Measurements from ENCODE around the gene ROBO2. TPM values are rescaled to one million over a fixed set of nuclear protein-coding genes. Genes with fewer than 3 reads are reported as not detected.

Gene ROBO2
- total RNA-seq, 1 donor from 2014 or later, result 11.0 TPM

- H3K27me3 ChIP-seq, result no peaks in the 10 kb centered on the region
- H3K27ac ChIP-seq, result no peak overlapping the region
- DNase-seq (ENCODE audit: extremely low spot score in 2 of 2), result no peak
- TF ChIP-seq, protein P1, sequence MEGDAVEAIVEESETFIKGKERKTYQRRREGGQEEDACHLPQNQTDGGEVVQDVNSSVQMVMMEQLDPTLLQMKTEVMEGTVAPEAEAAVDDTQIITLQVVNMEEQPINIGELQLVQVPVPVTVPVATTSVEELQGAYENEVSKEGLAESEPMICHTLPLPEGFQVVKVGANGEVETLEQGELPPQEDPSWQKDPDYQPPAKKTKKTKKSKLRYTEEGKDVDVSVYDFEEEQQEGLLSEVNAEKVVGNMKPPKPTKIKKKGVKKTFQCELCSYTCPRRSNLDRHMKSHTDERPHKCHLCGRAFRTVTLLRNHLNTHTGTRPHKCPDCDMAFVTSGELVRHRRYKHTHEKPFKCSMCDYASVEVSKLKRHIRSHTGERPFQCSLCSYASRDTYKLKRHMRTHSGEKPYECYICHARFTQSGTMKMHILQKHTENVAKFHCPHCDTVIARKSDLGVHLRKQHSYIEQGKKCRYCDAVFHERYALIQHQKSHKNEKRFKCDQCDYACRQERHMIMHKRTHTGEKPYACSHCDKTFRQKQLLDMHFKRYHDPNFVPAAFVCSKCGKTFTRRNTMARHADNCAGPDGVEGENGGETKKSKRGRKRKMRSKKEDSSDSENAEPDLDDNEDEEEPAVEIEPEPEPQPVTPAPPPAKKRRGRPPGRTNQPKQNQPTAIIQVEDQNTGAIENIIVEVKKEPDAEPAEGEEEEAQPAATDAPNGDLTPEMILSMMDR (IDR thresholded peaks at IDR 0.05), result no peak
- TF ChIP-seq POLR2A (IDR thresholded peaks at IDR 0.05) (no peak), POLR2AphosphoS5 (IDR thresholded peaks at IDR 0.05; ENCODE audit: insufficient read depth in 1 of 2, low read depth in 1 of 2) (no peak)
- H3K9me3 ChIP-seq, result no peaks in the 10 kb centered on the region
- no peaks in the 10 kb centered on the region for H3K4me1 ChIP-seq
- intact Hi-C loops (cut with DNase I), result no loop called here
- no peak overlapping the region for H3K4me3 ChIP-seq
- no peaks in the 10 kb centered on the region for H3K36me3 ChIP-seq
These were observed 560.0 kb downstream of the ROBO2 start for GRCh38 chr3:77599948-77600347.

- Histone ChIP-seq H3K9me3 (no peaks in the 10 kb centered on the region), H3K4me1 (no peaks in the 10 kb centered on the region), H3K27ac (no peak overlapping the region), H3K27me3 (no peaks in the 10 kb centered on the region), H3K36me3 (no peaks in the 10 kb centered on the region), H3K4me3 (no peak overlapping the region)
- no peak for TF ChIP-seq POLR2A (IDR thresholded peaks at IDR 0.05)
- TF ChIP-seq, protein P1 (IDR thresholded peaks at IDR 0.05), result no peak
- TF ChIP-seq POLR2AphosphoS5 (IDR thresholded peaks at IDR 0.05; ENCODE audit: insufficient read depth in 1 of 2, low read depth in 1 of 2), result no peak
- intact Hi-C loops (cut with DNase I), result no loop called here
- no peak for DNase-seq (ENCODE audit: extremely low spot score in 2 of 2)
These were observed 562.0 kb downstream of the ROBO2 start for GRCh38 chr3:77601823-77602415.

- intact Hi-C loops (cut with DNase I), result no loop called here
- TF ChIP-seq POLR2AphosphoS5 (IDR thresholded peaks at IDR 0.05; ENCODE audit: insufficient read depth in 1 of 2, low read depth in 1 of 2) (no peak), POLR2A (IDR thresholded peaks at IDR 0.05) (no peak)
- TF ChIP-seq, protein P1 (IDR thresholded peaks at IDR 0.05), result no peak
These were observed 562.8 kb downstream of the ROBO2 start for GRCh38 chr3:77602722-77603121.

GRCh38 chr3:77605308-77605707, 565.4 kb downstream of the ROBO2 start:
- TF ChIP-seq, protein P1 (IDR thresholded peaks at IDR 0.05), result no peak
- TF ChIP-seq POLR2AphosphoS5 (IDR thresholded peaks at IDR 0.05; ENCODE audit: insufficient read depth in 1 of 2, low read depth in 1 of 2), result no peak
- TF ChIP-seq POLR2A (IDR thresholded peaks at IDR 0.05), result no peak
- intact Hi-C loops (cut with DNase I), result no loop called here

More at GRCh38 chr3:77602722-77603121, 562.8 kb downstream of the ROBO2 start:
- no peak for DNase-seq (ENCODE audit: extremely low spot score in 2 of 2)
- Histone ChIP-seq H3K36me3 (no peaks in the 10 kb centered on the region), H3K27me3 (no peaks in the 10 kb centered on the region), H3K4me1 (no peaks in the 10 kb centered on the region), H3K9me3 (no peaks in the 10 kb centered on the region), H3K4me3 (no peak overlapping the region), H3K27ac (no peak overlapping the region)

GRCh38 chr3:77605865-77606264, 566.0 kb downstream of the ROBO2 start:
- H3K4me1 ChIP-seq, result no peaks in the 10 kb centered on the region
- H3K9me3 ChIP-seq, result no peaks in the 10 kb centered on the region
- intact Hi-C loops (cut with DNase I), result no loop called here
- no peaks in the 10 kb centered on the region for H3K36me3 ChIP-seq
- no peak for TF ChIP-seq POLR2A (IDR thresholded peaks at IDR 0.05)
- TF ChIP-seq, protein P1 (IDR thresholded peaks at IDR 0.05), result no peak
- TF ChIP-seq POLR2AphosphoS5 (IDR thresholded peaks at IDR 0.05; ENCODE audit: insufficient read depth in 1 of 2, low read depth in 1 of 2), result no peak
- no peak overlapping the region for H3K4me3 ChIP-seq
- no peak overlapping the region for H3K27ac ChIP-seq
- no peak for DNase-seq (ENCODE audit: extremely low spot score in 2 of 2)
- H3K27me3 ChIP-seq, result no peaks in the 10 kb centered on the region

More at GRCh38 chr3:77605308-77605707, 565.4 kb downstream of the ROBO2 start:
- no peaks in the 10 kb centered on the region for H3K4me1 ChIP-seq
- no peaks in the 10 kb centered on the region for H3K36me3 ChIP-seq
- no peak overlapping the region for H3K4me3 ChIP-seq
- H3K27me3 ChIP-seq, result no peaks in the 10 kb centered on the region
- no peaks in the 10 kb centered on the region for H3K9me3 ChIP-seq
- no peak overlapping the region for H3K27ac ChIP-seq
- DNase-seq (ENCODE audit: extremely low spot score in 2 of 2), result no peak

Measured in vagina (tissue), 2 donors.